CD14-positive monocyte (primary cell): ENCODE measurements around the gene POU2F2. TPM values are rescaled to one million over a fixed set of nuclear protein-coding genes. Genes with fewer than 3 reads are reported as not detected.

Experiments used
- DNase-seq, 3 donors: peaks; one replicate each; pipeline ENCODE4 v3.0.0-alpha.2; 2011 to 2022
- H2AFZ ChIP-seq: 2 replicates; pipeline ENCODE4 v1.6.0; 2012; ENCODE audit warnings: mild to moderate bottlenecking, low read depth, low read length, inconsistent platforms; ENCODE audit not compliant: insufficient read depth, poor library complexity, severe bottlenecking
- H3K27ac ChIP-seq, 2 donors: 1 replicate in 1 of 2; 2 replicates in 1 of 2; pipeline ENCODE4 v1.5.1; 2012 to 2013; ENCODE audit warnings: low read length in 2 of 2, control low read depth in 1 of 2, inconsistent platforms in 1 of 2, low read depth in 1 of 2, mild to moderate bottlenecking in 1 of 2
- H3K27me3 ChIP-seq, 2 donors: one replicate each; pipeline versions ENCODE4 v1.6.0 to v1.6.1; 2011 to 2013; ENCODE audit warnings: low read length in 2 of 2; ENCODE audit not compliant: control insufficient read depth in 2 of 2, insufficient read depth in 2 of 2
- H3K36me3 ChIP-seq, 2 donors: replicated peaks in 1 of 2; 1 replicate in 1 of 2; 2 replicates in 1 of 2; pipeline versions ENCODE4 v1.5.1 to v1.6.1; 2012 to 2013; ENCODE audit warnings: low read length in 2 of 2, control low read depth in 1 of 2, inconsistent platforms in 1 of 2, mild to moderate bottlenecking in 1 of 2; ENCODE audit not compliant: insufficient read depth in 2 of 2, control insufficient read depth in 1 of 2
- H3K4me1 ChIP-seq, 2 donors: 1 replicate in 1 of 2; 2 replicates in 1 of 2; pipeline versions ENCODE4 v1.5.1 to v1.6.1; 2012 to 2013; ENCODE audit warnings: low read length in 2 of 2, control low read depth in 1 of 2, inconsistent platforms in 1 of 2, mild to moderate bottlenecking in 1 of 2, moderate library complexity in 1 of 2; ENCODE audit not compliant: insufficient read depth in 2 of 2, control insufficient read depth in 1 of 2
- H3K4me2 ChIP-seq: replicated peaks from 2 replicates; pipeline ENCODE3; 2012; ENCODE audit warnings: low read length, moderate library complexity, mild to moderate bottlenecking; ENCODE audit not compliant: poor library complexity, severe bottlenecking; ENCODE audit errors: extremely low read depth
- H3K4me3 ChIP-seq, 3 experiments: fragments of 200-600 bp in 1 of 3; sonication (generic) in 1 of 3; replicated peaks in 1 of 3; 1 replicate in 2 of 3; 2 replicates in 1 of 3; pipeline ENCODE4 v1.5.1; 2011 to 2013; ENCODE audit warnings: low read length in 3 of 3, mild to moderate bottlenecking in 3 of 3, control low read depth in 2 of 3, low read depth in 2 of 3, inconsistent platforms in 1 of 3, moderate library complexity in 1 of 3
- H3K79me2 ChIP-seq: 2 replicates; pipeline ENCODE4 v1.6.0; 2012; ENCODE audit warnings: mild to moderate bottlenecking, control low read depth, inconsistent platforms, low read length, moderate library complexity; ENCODE audit not compliant: insufficient read depth
- H3K9ac ChIP-seq: 2 replicates; pipeline ENCODE4 v1.6.0; 2017; ENCODE audit warnings: low read length, mild to moderate bottlenecking; ENCODE audit not compliant: insufficient read depth, poor library complexity, severe bottlenecking
- H3K9me3 ChIP-seq, 2 donors: replicated peaks in 1 of 2; 1 replicate in 1 of 2; 2 replicates in 1 of 2; pipeline versions ENCODE4 v1.5.1 to v1.6.1; 2012 to 2013; ENCODE audit warnings: low read length in 2 of 2, control low read depth in 1 of 2; ENCODE audit not compliant: control insufficient read depth in 1 of 2, insufficient read depth in 1 of 2
- H4K20me1 ChIP-seq: 2 replicates; pipeline ENCODE4 v1.6.0; 2012; ENCODE audit warnings: mild to moderate bottlenecking, low read length, control low read depth, moderate library complexity; ENCODE audit not compliant: insufficient read depth
- H3K27ac Mint-ChIP-seq, 7 donors: one replicate each; pipeline ENCODE4 v1.8.0; 2020; ENCODE audit warnings: mild to moderate bottlenecking in 7 of 7, mixed read lengths in 7 of 7, moderate library complexity in 6 of 7, inconsistent platforms in 2 of 7
- H3K27me3 Mint-ChIP-seq, 3 donors: one replicate each; pipeline ENCODE4 v1.8.0; 2021 to 2022; ENCODE audit warnings: low read depth in 3 of 3, mild to moderate bottlenecking in 3 of 3, mixed read lengths in 3 of 3, moderate library complexity in 3 of 3, inconsistent platforms in 1 of 3
- H3K36me3 Mint-ChIP-seq, 2 donors: one replicate each; pipeline ENCODE4 v1.8.0; 2020; ENCODE audit warnings: mixed read lengths in 2 of 2, inconsistent platforms in 1 of 2, mild to moderate bottlenecking in 1 of 2
- H3K4me1 Mint-ChIP-seq: one replicate; pipeline ENCODE4 v1.8.0; 2020; ENCODE audit warnings: mild to moderate bottlenecking, mixed read lengths
- H3K4me3 Mint-ChIP-seq, 2 donors: one replicate each; pipeline ENCODE4 v1.8.0; 2020; ENCODE audit warnings: mild to moderate bottlenecking in 2 of 2, mixed read lengths in 2 of 2, moderate library complexity in 1 of 2
- H3K9me3 Mint-ChIP-seq, 7 donors: one replicate each; pipeline ENCODE4 v1.8.0; 2020 to 2022; ENCODE audit warnings: mixed read lengths in 7 of 7, mild to moderate bottlenecking in 6 of 7, moderate library complexity in 6 of 7, inconsistent platforms in 2 of 7
- WGBS: methylation state at CpG from one replicate; pipeline ENCODE4 v1.1.5; 2013; ENCODE audit warnings: missing lambda C conversion rate; ENCODE audit not compliant: insufficient coverage; 5-methylcytosine and 5-hydroxymethylcytosine counted together
- intact Hi-C, 2 donors: fragments of 100-400 bp; cut with micrococcal nuclease; formaldehyde crosslinking; loops; one replicate each; pipeline versions ENCODE4 v1.15.0 to v1.15.1; 2023
- polyA plus RNA-seq, 3 donors: library from polyadenylated mRNA; depleted of rRNA in 1 of 3; unstranded in 2 of 3; stranded (reverse) in 1 of 3; fragments of 300-500 nt in 2 of 3; fragments of >200 nt in 1 of 3; fragmentation: Illumina TruSeq in 2 of 3; gene quantifications; 1 replicate in 2 of 3; 2 replicates in 1 of 3; pipeline ENCODE4 v1.2.3, GENCODE V29; 2012 to 2021
- TF ChIP-seq, protein P1 (sequence below): fragments of 200-600 bp; IDR thresholded peaks from one replicate; pipeline ENCODE4 v1.8.0; 2022; ENCODE audit warnings: antibody characterized with exemption, mild to moderate bottlenecking

Gene POU2F2
- polyA plus RNA-seq, 3 donors = 20.0 to 147 (median 28.2) TPM

DNA sequence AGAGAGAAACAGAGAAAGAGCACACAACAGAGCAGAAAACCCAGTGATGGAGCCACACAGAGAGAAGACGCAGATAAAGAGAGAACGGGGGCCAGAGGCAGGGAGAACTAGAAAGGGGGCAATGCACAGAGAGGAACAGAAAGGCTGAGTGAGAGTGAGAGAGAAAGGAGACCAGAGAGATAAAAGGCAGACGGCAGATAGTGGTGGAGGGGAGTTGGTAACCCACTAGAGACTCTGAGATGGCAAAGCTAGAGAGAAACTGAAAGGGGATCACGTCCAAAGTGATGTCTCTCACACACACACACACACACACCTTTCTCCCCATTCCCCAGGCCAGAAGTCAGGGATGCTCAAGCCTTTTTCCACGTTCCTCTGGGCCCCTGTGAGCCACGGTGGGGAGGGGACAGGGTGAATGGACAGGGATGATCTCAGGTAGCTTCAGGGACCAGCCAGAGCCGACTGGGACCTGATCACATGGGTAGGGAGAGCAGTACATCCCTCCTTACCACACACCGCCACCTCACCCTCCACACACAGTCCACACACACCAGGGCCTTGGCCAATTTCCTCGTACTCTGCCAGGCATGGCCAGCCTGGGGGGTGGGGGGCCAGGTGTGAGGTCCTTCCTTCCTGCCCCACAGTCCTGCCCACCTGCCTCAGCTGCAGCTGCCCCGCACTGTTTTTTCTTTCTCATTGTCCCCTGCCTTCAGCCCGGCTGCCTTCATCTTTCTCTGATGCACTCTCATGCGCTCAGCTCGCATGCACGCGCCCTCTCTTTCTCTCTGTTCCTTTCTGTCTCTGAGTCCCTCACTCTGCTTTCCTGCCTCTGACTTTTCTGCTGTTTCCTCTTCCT, 22.5 kb upstream of the POU2F2 start:
- Histone ChIP-seq H2AFZ (no peak overlapping the region), H3K27ac (no peak overlapping the region), H3K27me3 (peaks cover 0 to 4% of the 10 kb centered on the region in 2 donors), H3K79me2 (no peaks in the 10 kb centered on the region), H3K9ac (no peak overlapping the region), H4K20me1 (no peaks in the 10 kb centered on the region), H3K36me3 (no peaks in the 10 kb centered on the region), H3K9me3 (no peaks in the 10 kb centered on the region), H3K4me2 (peak overlapping the region; percentile 11), H3K4me3 (no peak overlapping the region), H3K4me1 (peaks cover 6 to 9% of the 10 kb centered on the region in 2 donors)
- TF ChIP-seq, protein P1, sequence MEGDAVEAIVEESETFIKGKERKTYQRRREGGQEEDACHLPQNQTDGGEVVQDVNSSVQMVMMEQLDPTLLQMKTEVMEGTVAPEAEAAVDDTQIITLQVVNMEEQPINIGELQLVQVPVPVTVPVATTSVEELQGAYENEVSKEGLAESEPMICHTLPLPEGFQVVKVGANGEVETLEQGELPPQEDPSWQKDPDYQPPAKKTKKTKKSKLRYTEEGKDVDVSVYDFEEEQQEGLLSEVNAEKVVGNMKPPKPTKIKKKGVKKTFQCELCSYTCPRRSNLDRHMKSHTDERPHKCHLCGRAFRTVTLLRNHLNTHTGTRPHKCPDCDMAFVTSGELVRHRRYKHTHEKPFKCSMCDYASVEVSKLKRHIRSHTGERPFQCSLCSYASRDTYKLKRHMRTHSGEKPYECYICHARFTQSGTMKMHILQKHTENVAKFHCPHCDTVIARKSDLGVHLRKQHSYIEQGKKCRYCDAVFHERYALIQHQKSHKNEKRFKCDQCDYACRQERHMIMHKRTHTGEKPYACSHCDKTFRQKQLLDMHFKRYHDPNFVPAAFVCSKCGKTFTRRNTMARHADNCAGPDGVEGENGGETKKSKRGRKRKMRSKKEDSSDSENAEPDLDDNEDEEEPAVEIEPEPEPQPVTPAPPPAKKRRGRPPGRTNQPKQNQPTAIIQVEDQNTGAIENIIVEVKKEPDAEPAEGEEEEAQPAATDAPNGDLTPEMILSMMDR = no peak
- Mint-ChIP-seq H3K4me1 (peaks cover 15% of the 10 kb centered on the region), H3K27ac (peak overlapping the region in 1 of 7 donors; percentile 9), H3K27me3 (peaks cover 15 to 27% (median 17%) of the 10 kb centered on the region in 3 donors), H3K9me3 (peaks cover 0 to 2% (median 0%) of the 10 kb centered on the region in 7 donors), H3K4me3 (peak overlapping the region; percentile 1 to 49), H3K36me3 (no peaks in the 10 kb centered on the region)
- DNase-seq = no peak
- WGBS = 63% methylated on average over 8 of the region's 15 CpGs
- intact Hi-C loops = no loop called here

DNA sequence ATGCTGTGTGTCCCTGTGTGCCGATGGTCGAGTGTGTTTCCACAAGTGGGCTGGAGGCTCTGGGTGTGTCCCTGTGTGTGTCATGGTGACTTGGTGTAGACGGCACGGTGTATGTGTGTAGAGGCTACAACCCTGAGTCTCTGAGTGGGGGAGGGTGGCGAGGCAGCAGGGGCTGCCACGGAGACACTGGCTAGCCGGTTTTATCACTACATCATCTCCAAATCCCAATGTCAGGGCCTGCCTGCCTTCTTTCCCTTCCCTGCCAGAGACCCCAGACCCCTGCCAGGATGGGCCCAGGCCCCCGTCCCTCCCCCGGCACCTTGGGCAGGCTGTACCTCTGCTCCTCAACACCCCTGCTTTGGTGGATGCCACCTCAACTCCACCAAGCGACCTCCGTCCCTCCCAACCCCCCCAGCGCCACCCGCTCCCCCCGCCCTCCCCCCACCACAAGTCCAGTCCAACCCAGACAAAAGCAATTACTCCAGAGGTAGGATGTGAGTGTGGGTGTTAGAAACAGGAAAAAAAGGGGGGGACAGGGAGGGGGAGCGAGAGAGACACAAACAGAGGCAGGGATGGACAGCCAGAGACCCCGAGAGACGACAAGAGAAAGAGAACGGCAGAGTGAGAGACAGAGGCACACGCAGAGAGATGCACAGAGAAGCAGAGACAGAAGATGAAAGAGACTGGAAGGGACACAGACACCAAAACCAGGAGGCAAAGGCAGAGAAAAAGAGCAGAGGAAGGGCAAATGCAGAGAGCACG, 21.6 kb upstream of the POU2F2 start:
- Mint-ChIP-seq H3K4me1 (peaks cover 15% of the 10 kb centered on the region), H3K4me3 (peak overlapping the region in 1 of 2 donors; percentile 49), H3K36me3 (no peaks in the 10 kb centered on the region), H3K9me3 (peaks cover 0 to 2% (median 0%) of the 10 kb centered on the region in 7 donors), H3K27ac (no peak overlapping the region), H3K27me3 (peaks cover 17 to 28% (median 20%) of the 10 kb centered on the region in 3 donors)
- Histone ChIP-seq H3K4me1 (peaks cover 6 to 9% of the 10 kb centered on the region in 2 donors), H3K9ac (no peak overlapping the region), H3K9me3 (no peaks in the 10 kb centered on the region), H3K36me3 (no peaks in the 10 kb centered on the region), H3K27me3 (peaks cover 0 to 4% of the 10 kb centered on the region in 2 donors), H4K20me1 (no peaks in the 10 kb centered on the region), H3K27ac (no peak overlapping the region), H3K4me3 (no peak overlapping the region), H3K4me2 (no peak overlapping the region), H3K79me2 (no peaks in the 10 kb centered on the region), H2AFZ (no peak overlapping the region)
- TF ChIP-seq, protein P1 = no peak
- intact Hi-C loops = no loop called here
- 93% methylated on average over 11 of the region's 20 CpGs for WGBS
- no peak for DNase-seq
